Thoracic aorta (tissue), 2 donors: ENCODE results near the gene ECE2. TPM values are rescaled to one million over a fixed set of nuclear protein-coding genes. Genes with fewer than 3 reads are reported as not detected.

Experiments used
- ATAC-seq: fragments of 150-250 bp; one replicate; pipeline ENCODE4 v1.8.0; 2017; ENCODE audit warnings: low read depth; ENCODE audit not compliant: insufficient number of reproducible peaks, low FRiP score
- DNase-seq: peaks from one replicate; pipeline ENCODE4 v3.0.0-alpha.2; 2020; ENCODE audit warnings: low spot score
- H3K27ac ChIP-seq, 2 donors: fragments of 200-600 bp; sonication (generic); 1 replicate in 1 of 2; 2 replicates in 1 of 2; pipeline ENCODE4 v1.5.1; 2016; ENCODE audit warnings: mild to moderate bottlenecking in 2 of 2, moderate library complexity in 2 of 2
- H3K27me3 ChIP-seq: fragments of 200-600 bp; sonication (generic); replicated peaks from 2 replicates; pipeline ENCODE4 v1.6.0; 2016; ENCODE audit warnings: mild to moderate bottlenecking; ENCODE audit not compliant: insufficient read depth
- H3K36me3 ChIP-seq: fragments of 200-600 bp; sonication (generic); one replicate; pipeline ENCODE4 v1.5.1; 2016
- H3K4me1 ChIP-seq, 2 donors: fragments of 200-600 bp; sonication (generic); 1 replicate in 1 of 2; 2 replicates in 1 of 2; pipeline versions ENCODE4 v1.5.1 to v1.6.0; 2016; ENCODE audit warnings: low read depth in 2 of 2, mild to moderate bottlenecking in 1 of 2; ENCODE audit not compliant: control insufficient read depth in 1 of 2
- H3K4me3 ChIP-seq: fragments of 200-600 bp; sonication (generic); 2 replicates; pipeline ENCODE4 v1.5.1; 2016; ENCODE audit warnings: mild to moderate bottlenecking
- H3K9me3 ChIP-seq: fragments of 200-600 bp; sonication (generic); 2 replicates; pipeline ENCODE4 v1.5.1; 2016
- CTCF ChIP-seq: fragments of 200-600 bp; sonication (generic); IDR thresholded peaks from one replicate; pipeline ENCODE4 v1.5.1; 2019; ENCODE audit warnings: antibody characterized with exemption
- total RNA-seq, 2 donors: library from RNA; depleted of rRNA; stranded (reverse); fragments of >200 nt; gene quantifications; one replicate each; pipeline versions ENCODE4 v1.1.0 to v1.2.3, GENCODE V29; 2016

The ECE2 gene
- total RNA-seq, 2 donors from 2014 or later, result not detected

GRCh38 chr3:184341925-184342324 is 66.1 kb downstream of the ECE2 start:
- peaks cover 16 to 28% of the 10 kb centered on the region in 2 donors for H3K4me1 ChIP-seq
- DNase-seq (no peak), ATAC-seq (no peak)
- H3K4me3 ChIP-seq, result no peak overlapping the region
- H3K9me3 ChIP-seq, result no peaks in the 10 kb centered on the region
- no peak for TF ChIP-seq CTCF
- peaks cover 31% of the 10 kb centered on the region for H3K36me3 ChIP-seq
- no peak overlapping the region for H3K27ac ChIP-seq
- H3K27me3 ChIP-seq, result no peaks in the 10 kb centered on the region

Other genes starting within 250 kb of the ECE2 start
- not detected for gene HTR3D, start 244.3 kb upstream of the ECE2 start, total RNA-seq
- not detected for gene HTR3C, start 223.0 kb upstream of the ECE2 start, total RNA-seq
- gene HTR3E, start 179.0 kb upstream of the ECE2 start, total RNA-seq, result not detected
- gene EIF2B5, start 140.7 kb upstream of the ECE2 start, total RNA-seq, result 10 to 100 TPM; 38.7 to 39.7 TPM
- 100 to 1,000 TPM in 1 of 2 donors, 10 to 100 TPM in 1; 50.5 to 102 TPM for gene DVL3, start 120.6 kb upstream of the ECE2 start, total RNA-seq
- gene AP2M1, start 101.2 kb upstream of the ECE2 start, total RNA-seq, result 100 to 1,000 TPM; 194 to 203 TPM
- 10 to 100 TPM; 50.2 to 62.1 TPM for gene ABCF3, start 89.8 kb upstream of the ECE2 start, total RNA-seq
- not detected for gene VWA5B2, start 46.4 kb upstream of the ECE2 start, total RNA-seq
- gene ALG3, start 27.1 kb upstream of the ECE2 start, total RNA-seq, result 10 to 100 TPM; 52.0 to 55.0 TPM
- gene EEF1AKMT4, start 26.4 kb upstream of the ECE2 start, total RNA-seq, result 1 to 10 TPM; 3.8 to 4.0 TPM
- gene CAMK2N2, start 14.5 kb upstream of the ECE2 start, total RNA-seq, result not detected
- 100 to 1,000 TPM; 160 to 213 TPM for gene PSMD2, start 23.2 kb downstream of the ECE2 start, total RNA-seq
- gene EIF4G1, start 38.6 kb downstream of the ECE2 start, total RNA-seq, result 100 to 1,000 TPM; 254 to 334 TPM
- gene FAM131A, start 61.6 kb downstream of the ECE2 start, total RNA-seq, result 10 to 100 TPM; 55.4 to 91.8 TPM
- gene CLCN2, start 85.6 kb downstream of the ECE2 start, total RNA-seq, result 1 to 10 TPM; 4.3 to 8.0 TPM
- 10 to 100 TPM; 49.5 to 53.7 TPM for gene POLR2H, start 85.7 kb downstream of the ECE2 start, total RNA-seq
- 1 to 10 TPM in 1 of 2 donors, not detected in 1; 1.1 TPM for gene THPO, start 102.2 kb downstream of the ECE2 start, total RNA-seq
- gene CHRD, start 104.0 kb downstream of the ECE2 start, total RNA-seq, result 10 to 100 TPM; 19.5 to 21.7 TPM